SU-DHL-6 (cell line): Measurements from ENCODE around the gene TSHZ2.

Source experiments
- H2AFZ ChIP-seq: fragments of 200-600 bp; sonication (generic); 2 replicates; pipeline ENCODE4 v1.6.1; 2014; ENCODE audit warnings: low read depth, mild to moderate bottlenecking, moderate library complexity, mixed read lengths, antibody characterized with exemption, low read length; ENCODE audit not compliant: severe bottlenecking
- H3F3A ChIP-seq: fragments of 200-600 bp; shearing (Covaris generic); 2 replicates; pipeline ENCODE4 v1.6.0; 2016; ENCODE audit warnings: antibody characterized with exemption, mild to moderate bottlenecking; ENCODE audit not compliant: insufficient read depth
- H3K27ac ChIP-seq: fragments of 200-600 bp; sonication (generic); 2 replicates; pipeline ENCODE4 v1.5.1; 2016; ENCODE audit warnings: low read depth, mild to moderate bottlenecking, low read length, moderate library complexity, mixed read lengths
- H3K27me3 ChIP-seq: fragments of 200-600 bp; sonication (generic), shearing (Covaris generic); 2 replicates; pipeline ENCODE4 v1.6.0; 2014; ENCODE audit warnings: mild to moderate bottlenecking, low read length
- H3K36me3 ChIP-seq: fragments of 200-600 bp; sonication (generic); 2 replicates; pipeline ENCODE4 v1.6.1; 2014; ENCODE audit warnings: mild to moderate bottlenecking, low read length, mixed read lengths
- H3K4me2 ChIP-seq: fragments of 300-600, 200-600 bp; shearing (Covaris generic), sonication (generic); 2 replicates; pipeline ENCODE4 v1.6.0; 2014; ENCODE audit warnings: low read length, low read depth, mild to moderate bottlenecking; ENCODE audit not compliant: poor library complexity, severe bottlenecking
- H3K4me3 ChIP-seq: fragments of 200-600 bp; sonication (generic); 2 replicates; pipeline ENCODE4 v1.5.1; 2014; ENCODE audit warnings: antibody characterized with exemption, low read length, mild to moderate bottlenecking, mixed read lengths; ENCODE audit not compliant: insufficient read depth, poor library complexity, severe bottlenecking
- H3K79me2 ChIP-seq: fragments of 200-600 bp; sonication (generic); 2 replicates; pipeline ENCODE4 v1.6.1; 2014; ENCODE audit warnings: mild to moderate bottlenecking, low read length, moderate library complexity; ENCODE audit not compliant: insufficient read depth
- H3K9ac ChIP-seq: fragments of 200-600 bp; sonication (generic); 2 replicates; pipeline ENCODE4 v1.7.0; 2014; ENCODE audit warnings: mild to moderate bottlenecking, low read length
- H3K9me2 ChIP-seq: fragments of 200-600 bp; sonication (generic); replicated peaks from 2 replicates; pipeline ENCODE4 v1.6.1; 2014; ENCODE audit warnings: low read length; ENCODE audit not compliant: insufficient read depth
- H3K9me3 ChIP-seq: fragments of 200-600 bp; sonication (generic); 2 replicates; pipeline ENCODE4 v1.6.1; 2014; ENCODE audit warnings: low read length, mixed read lengths; ENCODE audit not compliant: insufficient read depth
- H4K20me1 ChIP-seq: fragments of 200-600 bp; sonication (generic); 2 replicates; pipeline ENCODE4 v1.6.1; 2014; ENCODE audit warnings: low read depth, mild to moderate bottlenecking, antibody characterized with exemption, low read length, moderate library complexity, mixed read lengths
- EZH2phosphoT487 ChIP-seq: fragments of 200-600 bp; sonication (generic), shearing (Covaris generic); conservative IDR thresholded peaks from 2 replicates; pipeline ENCODE4 v1.6.1; 2018; ENCODE audit warnings: mild to moderate bottlenecking, antibody characterized with exemption, low read length, moderate library complexity, mixed read lengths
- TF ChIP-seq, protein P1 (sequence below): fragments of 200-600 bp; sonication (generic); IDR thresholded peaks from one replicate; pipeline ENCODE4 v1.5.1; 2017; ENCODE audit warnings: antibody characterized with exemption, mild to moderate bottlenecking, low read length, moderate library complexity; ENCODE audit not compliant: insufficient read depth, poor library complexity, severe bottlenecking

TSHZ2 gene

DNA sequence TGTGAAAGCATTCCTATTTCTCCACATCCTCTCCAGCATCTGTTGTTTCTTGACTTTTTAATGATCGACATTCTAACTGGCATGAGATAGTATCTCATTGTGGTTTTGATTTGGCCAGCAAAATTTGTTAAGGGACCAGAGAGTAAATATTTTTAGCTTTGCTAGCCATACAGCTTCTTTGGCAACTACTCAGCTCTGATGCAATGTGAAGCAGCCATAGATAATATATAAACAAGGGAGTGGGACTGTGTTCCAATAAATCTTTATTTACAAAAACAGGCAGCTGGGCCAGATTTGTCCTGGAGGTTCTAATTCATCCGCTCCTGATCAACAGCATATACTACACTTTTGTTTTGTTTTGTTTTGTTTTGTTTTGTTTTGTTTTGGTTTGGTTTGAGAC lies 418.6 kb downstream of the TSHZ2 start:
- H3K9ac ChIP-seq, result no peak overlapping the region
- H3K9me3 ChIP-seq, result no peaks in the 10 kb centered on the region
- no peak overlapping the region for H3K4me2 ChIP-seq
- H3K36me3 ChIP-seq, result no peaks in the 10 kb centered on the region
- H2AFZ ChIP-seq, result no peak overlapping the region
- H3K9me2 ChIP-seq, result no peaks in the 10 kb centered on the region
- no peak overlapping the region for H3K4me3 ChIP-seq
- no peaks in the 10 kb centered on the region for H3K27me3 ChIP-seq
- TF ChIP-seq EZH2phosphoT487, result no peak
- TF ChIP-seq, protein P1, sequence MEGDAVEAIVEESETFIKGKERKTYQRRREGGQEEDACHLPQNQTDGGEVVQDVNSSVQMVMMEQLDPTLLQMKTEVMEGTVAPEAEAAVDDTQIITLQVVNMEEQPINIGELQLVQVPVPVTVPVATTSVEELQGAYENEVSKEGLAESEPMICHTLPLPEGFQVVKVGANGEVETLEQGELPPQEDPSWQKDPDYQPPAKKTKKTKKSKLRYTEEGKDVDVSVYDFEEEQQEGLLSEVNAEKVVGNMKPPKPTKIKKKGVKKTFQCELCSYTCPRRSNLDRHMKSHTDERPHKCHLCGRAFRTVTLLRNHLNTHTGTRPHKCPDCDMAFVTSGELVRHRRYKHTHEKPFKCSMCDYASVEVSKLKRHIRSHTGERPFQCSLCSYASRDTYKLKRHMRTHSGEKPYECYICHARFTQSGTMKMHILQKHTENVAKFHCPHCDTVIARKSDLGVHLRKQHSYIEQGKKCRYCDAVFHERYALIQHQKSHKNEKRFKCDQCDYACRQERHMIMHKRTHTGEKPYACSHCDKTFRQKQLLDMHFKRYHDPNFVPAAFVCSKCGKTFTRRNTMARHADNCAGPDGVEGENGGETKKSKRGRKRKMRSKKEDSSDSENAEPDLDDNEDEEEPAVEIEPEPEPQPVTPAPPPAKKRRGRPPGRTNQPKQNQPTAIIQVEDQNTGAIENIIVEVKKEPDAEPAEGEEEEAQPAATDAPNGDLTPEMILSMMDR, result no peak
- H3F3A ChIP-seq, result no peaks in the 10 kb centered on the region
- no peaks in the 10 kb centered on the region for H4K20me1 ChIP-seq
- no peaks in the 10 kb centered on the region for H3K79me2 ChIP-seq
- H3K27ac ChIP-seq, result no peak overlapping the region

DNA sequence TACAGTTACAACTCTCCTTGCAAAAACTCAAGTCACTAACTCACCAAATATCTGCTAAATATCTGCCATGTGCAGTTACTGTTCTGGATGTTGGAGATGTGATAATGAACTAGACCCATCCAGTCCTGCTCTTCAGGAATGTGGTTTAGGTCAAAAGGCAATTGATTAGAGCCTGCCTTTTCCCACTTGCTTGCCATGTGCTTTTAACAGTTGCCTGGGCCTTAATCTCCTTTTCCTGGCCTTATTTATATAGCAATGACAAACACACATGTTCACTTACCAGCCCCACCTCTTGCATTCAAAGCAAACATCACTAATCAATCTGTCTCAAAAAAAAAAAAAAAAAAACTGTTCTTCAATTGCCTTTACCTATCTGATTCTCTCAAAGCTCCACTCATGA lies 422.3 kb downstream of the TSHZ2 start:
- Histone ChIP-seq H3K4me2 (no peak overlapping the region), H4K20me1 (no peaks in the 10 kb centered on the region), H3K9ac (no peak overlapping the region), H3K27ac (no peak overlapping the region), H3K9me2 (no peaks in the 10 kb centered on the region), H3F3A (no peaks in the 10 kb centered on the region), H3K9me3 (no peaks in the 10 kb centered on the region), H3K79me2 (no peaks in the 10 kb centered on the region), H3K27me3 (no peaks in the 10 kb centered on the region), H3K36me3 (no peaks in the 10 kb centered on the region), H3K4me3 (no peak overlapping the region), H2AFZ (no peak overlapping the region)
- TF ChIP-seq, protein P1, result no peak

DNA sequence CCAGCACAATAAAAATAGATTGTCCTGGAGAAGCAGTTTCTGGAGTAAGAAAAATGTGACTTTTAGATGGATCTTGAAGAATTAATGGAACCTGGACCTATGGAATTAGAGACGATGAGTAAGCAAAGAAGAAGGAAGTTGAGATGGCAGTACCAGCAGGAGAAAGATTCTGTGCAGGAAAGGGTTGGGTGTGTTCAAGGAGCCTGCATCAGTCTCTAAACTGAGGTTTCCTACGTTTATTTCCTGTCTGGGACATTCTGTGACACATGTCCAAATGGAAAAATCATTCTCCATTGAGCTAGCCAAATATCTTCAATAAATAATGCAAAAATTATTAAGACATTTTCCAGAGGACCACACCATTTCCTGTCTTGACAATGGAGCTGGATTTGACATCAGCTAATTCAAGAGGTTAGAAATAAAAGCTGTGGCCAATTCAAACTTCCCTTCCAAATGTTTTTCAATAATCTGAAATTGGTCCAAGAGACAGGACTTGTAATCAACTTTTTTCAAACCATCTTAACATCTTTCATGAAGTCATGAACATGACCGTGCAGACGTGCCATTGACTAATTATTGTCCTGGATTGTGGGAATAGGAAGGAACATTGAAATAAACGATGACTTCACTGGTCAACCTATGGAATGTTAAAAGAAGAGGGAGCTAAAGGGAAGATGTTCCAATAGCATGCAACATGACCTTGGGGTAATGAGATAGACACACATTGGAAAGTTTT lies 423.2 kb downstream of the TSHZ2 start:
- no peak overlapping the region for H3K27ac ChIP-seq
- TF ChIP-seq, protein P1, result no peak
- no peak for TF ChIP-seq EZH2phosphoT487
- no peak overlapping the region for H3K4me3 ChIP-seq
- H3K79me2 ChIP-seq, result no peaks in the 10 kb centered on the region
- no peaks in the 10 kb centered on the region for H3F3A ChIP-seq
- no peaks in the 10 kb centered on the region for H3K9me3 ChIP-seq
- H3K9ac ChIP-seq, result no peak overlapping the region
- H4K20me1 ChIP-seq, result no peaks in the 10 kb centered on the region
- no peak overlapping the region for H3K4me2 ChIP-seq
- no peaks in the 10 kb centered on the region for H3K36me3 ChIP-seq
- H2AFZ ChIP-seq, result no peak overlapping the region
- no peaks in the 10 kb centered on the region for H3K27me3 ChIP-seq
- H3K9me2 ChIP-seq, result no peaks in the 10 kb centered on the region
